ENCODE data around the gene DCAF7.
A peak's percentile ranks its signal among the peaks of the same experiment; 100 is the strongest.

Gene DCAF7

GRCh38 chr17:63514974-63515373 is 35.3 kb upstream of the DCAF7 start:
- H3K9ac ChIP-seq (ENCODE audit: low read depth, low read length): no peak overlapping the region
- H3K27me3 ChIP-seq (ENCODE audit: insufficient read depth, low read length): no peaks in the 10 kb centered on the region; the same call in 1 of the 2 replicates
- H3K27ac ChIP-seq (ENCODE audit: low read depth, low read length): no peak overlapping the region
- no peak overlapping the region for H3K4me3 ChIP-seq (ENCODE audit: low read length)
- no peaks in the 10 kb centered on the region for H3K9me3 ChIP-seq (ENCODE audit: insufficient read depth, low read depth, low read length)
- H3K36me3 ChIP-seq (ENCODE audit: insufficient read depth, low read length): no peaks in the 10 kb centered on the region
- no peaks in the 10 kb centered on the region for H3K4me1 ChIP-seq (ENCODE audit: insufficient read depth, low read length)
- 95% methylated on average over 2 of the region's 2 CpGs for WGBS

DNA sequence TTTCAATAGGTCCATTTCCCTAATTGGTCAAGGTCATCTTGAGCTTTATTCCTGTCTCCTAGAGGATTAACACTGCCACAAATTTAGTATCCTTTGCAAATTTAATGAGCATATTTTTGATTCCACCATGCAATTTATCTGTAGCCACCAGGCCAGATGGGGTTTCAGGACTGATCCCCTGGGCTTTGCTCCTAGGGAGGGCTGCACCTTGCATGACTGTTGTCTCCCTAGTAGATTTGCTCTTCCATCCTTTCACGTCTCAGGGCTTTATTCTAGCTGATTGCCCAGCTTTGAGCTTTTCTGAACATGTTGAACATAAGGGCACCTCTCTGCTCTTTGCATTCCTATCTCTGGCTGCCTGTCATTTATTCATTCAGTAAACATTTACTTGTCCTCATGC is 34.9 kb upstream of the DCAF7 start:
- WGBS: 82% methylated on average over 1 of the region's 1 CpG
- no peaks in the 10 kb centered on the region for H3K9me3 ChIP-seq (ENCODE audit: insufficient read depth, low read depth, low read length)
- H3K36me3 ChIP-seq (ENCODE audit: insufficient read depth, low read length): no peaks in the 10 kb centered on the region
- no peaks in the 10 kb centered on the region; the same call in 1 of the 2 replicates for H3K27me3 ChIP-seq (ENCODE audit: insufficient read depth, low read length)
- H3K27ac ChIP-seq (ENCODE audit: low read depth, low read length): no peak overlapping the region
- H3K4me3 ChIP-seq (ENCODE audit: low read length): no peak overlapping the region
- no peak overlapping the region for H3K9ac ChIP-seq (ENCODE audit: low read depth, low read length)
- peaks cover under 1% of the 10 kb centered on the region; the same call in 1 of the 2 replicates for H3K4me1 ChIP-seq (ENCODE audit: insufficient read depth, low read length)

DNA sequence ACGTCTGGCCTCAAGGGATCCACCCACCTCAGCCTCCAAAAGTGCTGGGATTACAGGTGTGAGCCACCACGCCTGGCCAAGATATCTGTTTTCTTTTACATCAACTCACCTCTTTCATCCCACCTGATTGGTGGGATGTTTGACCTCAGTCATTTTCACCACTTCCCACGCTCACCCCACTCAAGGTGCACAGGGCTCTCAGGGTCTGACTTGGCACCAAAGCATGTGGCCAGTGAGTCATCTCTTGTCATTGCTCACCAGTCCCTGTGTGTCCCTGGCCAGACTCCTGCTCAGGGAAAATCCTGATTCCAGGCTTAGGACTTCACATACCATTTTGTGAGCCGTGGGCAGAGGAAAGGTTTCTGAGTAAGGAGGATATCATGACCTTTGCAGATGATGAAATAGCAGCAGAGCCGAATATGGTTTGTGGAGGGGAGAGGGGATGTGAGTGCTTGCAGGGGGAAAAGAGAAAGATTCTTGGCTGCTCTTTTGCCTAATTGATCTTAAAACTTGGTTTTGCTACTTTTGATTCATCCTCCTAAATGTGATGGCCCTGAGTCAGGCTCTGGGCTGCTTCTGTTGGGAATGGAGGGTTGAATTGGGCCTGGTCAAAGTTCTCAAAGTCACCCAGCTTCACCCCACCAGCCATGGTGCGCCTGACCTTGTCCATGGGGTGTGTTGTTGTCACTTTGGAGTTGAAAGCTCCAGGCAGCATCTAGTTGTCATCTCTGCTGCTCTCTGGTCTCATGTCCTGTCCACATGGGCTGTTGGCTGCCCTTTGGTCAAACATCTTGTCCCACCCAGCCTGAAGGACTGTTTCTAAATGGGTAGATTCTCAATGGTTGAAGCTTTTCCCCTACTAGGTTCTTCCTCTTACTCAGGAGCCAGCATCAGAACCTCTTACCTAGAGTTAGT is 33.1 kb upstream of the DCAF7 start:
- Histone ChIP-seq H3K4me3 (ENCODE audit: low read length) (no peak overlapping the region), H3K27ac (ENCODE audit: low read depth, low read length) (no peak overlapping the region)

DNA sequence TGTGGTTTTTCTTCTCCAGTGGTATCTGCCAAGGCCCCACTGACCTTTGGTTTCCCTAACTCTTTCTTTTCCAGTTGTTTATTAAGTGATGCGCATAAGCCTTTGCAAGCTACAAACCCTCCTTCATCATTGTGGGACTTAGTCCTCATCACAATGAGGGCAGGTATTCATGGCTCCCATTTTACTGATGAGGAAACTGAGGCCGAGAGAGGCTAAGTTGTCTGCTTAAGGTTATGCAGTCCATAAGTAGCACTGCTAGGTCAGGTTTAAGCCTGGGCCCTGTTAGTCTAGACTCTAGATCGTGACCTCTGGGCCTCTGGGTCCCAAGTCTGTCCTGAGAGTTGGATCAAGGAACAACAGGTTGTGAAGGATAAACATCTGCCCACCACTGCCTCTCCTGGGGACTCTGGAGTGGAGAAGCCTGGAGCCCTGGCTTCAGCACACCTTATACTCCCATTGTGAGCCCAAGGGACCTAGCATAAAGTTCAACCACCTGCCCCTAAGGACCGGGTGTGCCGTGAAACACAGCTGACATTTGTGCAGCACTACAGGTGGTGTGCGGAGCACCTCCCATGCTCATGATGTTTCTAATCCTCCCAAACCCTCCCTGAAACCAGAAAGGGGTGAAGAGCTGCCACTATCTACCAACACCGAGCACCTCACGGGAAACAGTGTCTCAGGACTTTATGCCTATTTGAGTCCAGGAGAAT is 32.3 kb upstream of the DCAF7 start:
- Histone ChIP-seq H3K36me3 (ENCODE audit: insufficient read depth, low read length) (no peaks in the 10 kb centered on the region), H3K4me3 (ENCODE audit: low read length) (no peak overlapping the region), H3K9me3 (ENCODE audit: insufficient read depth, low read depth, low read length) (no peaks in the 10 kb centered on the region), H3K9ac (ENCODE audit: low read depth, low read length) (no peak overlapping the region), H3K27me3 (ENCODE audit: insufficient read depth, low read length) (no peaks in the 10 kb centered on the region; the same call in 1 of the 2 replicates), H3K27ac (ENCODE audit: low read depth, low read length) (no peak overlapping the region), H3K4me1 (ENCODE audit: insufficient read depth, low read length) (peaks cover 4% of the 10 kb centered on the region; the same call in 1 of the 2 replicates)
- WGBS: 80% methylated on average over 8 of the region's 8 CpGs

More for the DNA sequence above, 33.1 kb upstream of the DCAF7 start:
- H3K36me3 ChIP-seq (ENCODE audit: insufficient read depth, low read length): no peaks in the 10 kb centered on the region
- peaks cover 4% of the 10 kb centered on the region; the same call in 1 of the 2 replicates for H3K4me1 ChIP-seq (ENCODE audit: insufficient read depth, low read length)
- no peaks in the 10 kb centered on the region for H3K9me3 ChIP-seq (ENCODE audit: insufficient read depth, low read depth, low read length)
- WGBS: 85% methylated on average over 6 of the region's 6 CpGs
- no peak overlapping the region for H3K9ac ChIP-seq (ENCODE audit: low read depth, low read length)
- H3K27me3 ChIP-seq (ENCODE audit: insufficient read depth, low read length): no peaks in the 10 kb centered on the region; the same call in 1 of the 2 replicates

DNA sequence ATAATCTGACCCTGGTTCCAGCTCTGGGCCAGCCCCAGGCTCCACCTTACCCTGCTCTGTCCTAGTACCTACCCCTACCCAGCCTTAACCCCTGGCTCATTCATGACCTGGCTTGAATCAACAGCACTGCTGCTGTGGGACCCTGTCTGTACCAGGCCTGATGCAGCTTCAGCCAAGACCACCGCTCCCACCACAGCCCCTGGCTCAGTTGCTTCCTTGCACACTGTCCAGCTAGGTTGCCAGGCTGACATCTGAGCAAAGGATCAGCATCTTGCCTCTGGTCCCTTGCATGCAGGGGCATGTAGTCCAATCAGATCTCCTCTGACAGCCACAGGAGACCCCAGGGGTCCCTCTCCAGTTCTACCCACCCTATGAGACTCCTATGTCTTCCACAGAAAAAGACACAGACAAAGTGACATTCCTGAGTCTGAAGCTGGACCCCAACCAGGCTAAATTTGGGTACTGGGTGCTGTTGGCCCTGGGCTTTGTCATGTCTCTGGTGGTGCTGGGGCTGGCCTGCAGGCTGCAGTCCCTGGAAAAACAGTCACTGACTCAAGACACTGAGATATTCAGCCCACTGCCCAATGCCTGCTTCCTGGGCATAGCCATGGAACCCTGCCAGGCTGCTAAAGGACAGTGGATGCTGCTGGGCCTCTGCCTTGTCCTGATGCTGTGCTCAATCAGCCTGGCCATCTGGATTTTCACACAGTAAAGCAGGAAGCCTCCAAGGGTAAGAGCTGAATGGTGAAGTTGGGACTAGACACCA is 31.0 kb upstream of the DCAF7 start:
- no peaks in the 10 kb centered on the region for H3K36me3 ChIP-seq (ENCODE audit: insufficient read depth, low read length)
- no peak overlapping the region for H3K27ac ChIP-seq (ENCODE audit: low read depth, low read length)
- no peak overlapping the region for H3K9ac ChIP-seq (ENCODE audit: low read depth, low read length)
- H3K27me3 ChIP-seq (ENCODE audit: insufficient read depth, low read length): peaks cover 9% of the 10 kb centered on the region; the same call in 1 of the 2 replicates
- 85% methylated on average over 1 of the region's 1 CpG for WGBS
- no peak overlapping the region for H3K4me3 ChIP-seq (ENCODE audit: low read length)
- H3K9me3 ChIP-seq (ENCODE audit: insufficient read depth, low read depth, low read length): no peaks in the 10 kb centered on the region
- peaks cover 4% of the 10 kb centered on the region; the same call in 1 of the 2 replicates for H3K4me1 ChIP-seq (ENCODE audit: insufficient read depth, low read length)

DNA sequence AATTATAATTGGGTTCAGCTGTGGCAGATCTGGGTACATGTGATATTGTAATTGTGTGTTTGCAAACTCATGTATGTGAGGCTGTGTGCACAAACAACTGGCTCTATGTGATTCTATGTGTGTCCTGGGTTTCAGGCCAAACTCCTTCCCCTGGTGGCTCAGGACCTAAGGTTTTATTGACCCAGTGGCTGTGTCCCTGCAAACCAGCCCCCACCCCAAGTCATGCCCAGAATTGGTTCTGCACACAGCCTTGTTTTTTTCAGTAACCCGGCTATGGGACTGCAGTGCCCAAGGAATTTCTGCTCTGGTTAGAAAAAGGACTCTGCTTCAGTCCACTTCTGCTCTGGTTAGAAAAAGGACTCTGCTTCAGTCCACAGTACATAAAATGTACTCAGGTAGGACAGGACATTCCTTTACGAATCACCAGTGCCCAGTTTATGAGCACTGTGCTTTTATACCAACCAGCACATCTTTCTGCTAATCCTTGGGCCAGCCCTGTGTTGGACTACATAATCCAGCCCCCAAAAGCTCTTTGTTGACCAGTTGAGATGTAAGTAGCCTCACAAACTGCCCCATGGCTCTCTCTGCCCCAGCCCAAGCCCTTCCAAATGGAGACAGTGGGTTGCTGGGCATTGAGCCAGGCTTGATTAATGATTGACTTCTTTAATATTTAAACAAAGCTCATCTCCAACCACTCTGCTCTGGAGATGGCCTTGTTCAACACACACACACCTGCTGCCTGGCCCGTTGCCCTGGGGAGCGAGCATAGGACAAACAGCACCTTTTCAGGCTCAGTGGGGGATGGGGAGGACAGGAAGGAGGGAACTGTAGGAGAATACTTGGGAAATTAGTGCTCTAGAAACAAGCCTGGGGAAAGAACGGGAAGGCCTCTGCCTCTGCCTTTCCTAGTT is 30.1 kb upstream of the DCAF7 start:
- Histone ChIP-seq H3K9ac (ENCODE audit: low read depth, low read length) (0 out of 2 replicates have a peak overlapping the region, but pooled peaks have one; percentile 14), H3K4me3 (ENCODE audit: low read length) (no peak overlapping the region), H3K36me3 (ENCODE audit: insufficient read depth, low read length) (no peaks in the 10 kb centered on the region), H3K27me3 (ENCODE audit: insufficient read depth, low read length) (peaks cover 12% of the 10 kb centered on the region; the same call in 1 of the 2 replicates), H3K4me1 (ENCODE audit: insufficient read depth, low read length) (peaks cover 4% of the 10 kb centered on the region; the same call in 1 of the 2 replicates), H3K9me3 (ENCODE audit: insufficient read depth, low read depth, low read length) (no peaks in the 10 kb centered on the region), H3K27ac (ENCODE audit: low read depth, low read length) (no peak overlapping the region)
- 83% methylated on average over 5 of the region's 5 CpGs for WGBS

DNA sequence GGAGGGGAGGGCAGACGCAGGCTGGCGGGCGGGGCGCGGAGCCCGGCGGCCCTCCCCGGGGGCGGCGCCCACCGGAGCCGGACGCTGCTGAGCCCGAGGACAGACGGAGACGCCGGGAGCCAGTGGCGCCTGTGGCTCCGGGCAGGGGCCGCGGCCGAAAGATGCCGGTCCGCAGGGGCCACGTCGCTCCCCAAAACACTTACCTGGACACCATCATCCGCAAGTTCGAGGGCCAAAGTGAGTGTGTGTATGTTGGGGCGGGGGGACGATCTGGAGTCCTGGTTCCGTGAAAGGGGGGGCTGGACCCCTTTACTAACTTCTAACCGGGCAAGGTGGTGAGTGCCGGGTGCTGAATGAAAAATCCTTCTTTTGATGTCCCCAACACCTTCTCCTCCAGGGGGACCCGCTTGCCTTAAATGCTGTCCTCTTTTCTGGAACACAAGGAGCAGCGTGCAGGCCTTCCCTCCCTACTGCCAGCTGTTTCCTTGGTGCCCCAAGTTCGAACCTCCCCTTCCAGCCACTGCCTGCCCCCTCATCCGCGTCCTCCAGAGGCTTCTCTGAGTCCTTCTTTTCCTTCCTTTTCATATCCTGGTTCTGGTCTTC is 26.9 kb upstream of the DCAF7 start, which contains the start of gene KCNH6:
Gene KCNH6 (plus strand): TSS at position 106 of the 603 bp plus-strand sequence. CDS start 56 bp downstream, at position 162.
- peaks cover 12% of the 10 kb centered on the region; the same call in 1 of the 2 replicates for H3K27me3 ChIP-seq (ENCODE audit: insufficient read depth, low read length)
- 9% methylated on average over 29 of the region's 38 CpGs for WGBS
- H3K9ac ChIP-seq (ENCODE audit: low read depth, low read length): no peak within 1 kb of the TSS
- no peak within 1 kb of the TSS for H3K27ac ChIP-seq (ENCODE audit: low read depth, low read length)
- H3K9me3 ChIP-seq (ENCODE audit: insufficient read depth, low read depth, low read length): no peaks in the 10 kb centered on the region
- H3K36me3 ChIP-seq (ENCODE audit: insufficient read depth, low read length): no peaks in the 10 kb centered on the region
- H3K4me3 ChIP-seq (ENCODE audit: low read length): peak within 1 kb of the TSS; percentile 65
- peaks cover 4% of the 10 kb centered on the region; the same call in 1 of the 2 replicates for H3K4me1 ChIP-seq (ENCODE audit: insufficient read depth, low read length)

- peaks cover 12% of the 10 kb centered on the region; the same call in 1 of the 2 replicates for H3K27me3 ChIP-seq (ENCODE audit: insufficient read depth, low read length)
- no peak overlapping the region for H3K27ac ChIP-seq (ENCODE audit: low read depth, low read length)
- 92% methylated on average over 14 of the region's 14 CpGs for WGBS
- H3K4me1 ChIP-seq (ENCODE audit: insufficient read depth, low read length): peaks cover 4% of the 10 kb centered on the region; the same call in 1 of the 2 replicates
- no peak overlapping the region for H3K4me3 ChIP-seq (ENCODE audit: low read length)
- H3K9ac ChIP-seq (ENCODE audit: low read depth, low read length): no peak overlapping the region
- no peaks in the 10 kb centered on the region for H3K36me3 ChIP-seq (ENCODE audit: insufficient read depth, low read length)
- no peaks in the 10 kb centered on the region for H3K9me3 ChIP-seq (ENCODE audit: insufficient read depth, low read depth, low read length)
These were observed 26.2 kb upstream of the DCAF7 start for GRCh38 chr17:63524051-63524450.

- Histone ChIP-seq H3K36me3 (ENCODE audit: insufficient read depth, low read length) (no peaks in the 10 kb centered on the region), H3K27me3 (ENCODE audit: insufficient read depth, low read length) (peaks cover 12% of the 10 kb centered on the region; the same call in 1 of the 2 replicates), H3K4me3 (ENCODE audit: low read length) (no peak overlapping the region), H3K9ac (ENCODE audit: low read depth, low read length) (no peak overlapping the region), H3K27ac (ENCODE audit: low read depth, low read length) (no peak overlapping the region), H3K9me3 (ENCODE audit: insufficient read depth, low read depth, low read length) (no peaks in the 10 kb centered on the region), H3K4me1 (ENCODE audit: insufficient read depth, low read length) (peaks cover 4% of the 10 kb centered on the region; the same call in 1 of the 2 replicates)
- 84% methylated on average over 6 of the region's 6 CpGs for whole genome bisulfite sequencing
These were observed 24.9 kb upstream of the DCAF7 start for GRCh38 chr17:63525190-63525946.

All from HUES64 (cell line).